Neuron (in vitro differentiated cells): Measurements from ENCODE around the gene LRRC55.
"Not testable (repeated sequence)": the region's sequence is repeated elsewhere in the genome, so short reads cannot be mapped to it uniquely, and the experiment has no call there.

ENCODE experiments used
- H2AFZ ChIP-seq: one replicate; pipeline ENCODE4 v1.6.1; 2013; ENCODE audit warnings: low read depth, mild to moderate bottlenecking, inconsistent platforms, low read length, moderate library complexity
- H3K27me3 ChIP-seq: one replicate; pipeline ENCODE4 v1.6.1; 2013; ENCODE audit warnings: low read length; ENCODE audit not compliant: insufficient read depth
- H3K36me3 ChIP-seq: one replicate; pipeline ENCODE4 v1.6.1; 2013; ENCODE audit warnings: low read length; ENCODE audit not compliant: insufficient read depth
- H3K4me1 ChIP-seq: one replicate; pipeline ENCODE4 v1.6.1; 2013; ENCODE audit warnings: low read length; ENCODE audit not compliant: insufficient read depth
- H3K4me3 ChIP-seq: 2 replicates; pipeline ENCODE4 v1.5.1; 2013; ENCODE audit warnings: mild to moderate bottlenecking, low read length, moderate library complexity
- H3K9me3 ChIP-seq: one replicate; pipeline ENCODE4 v1.6.1; 2013; ENCODE audit warnings: low read length

The LRRC55 gene

DNA sequence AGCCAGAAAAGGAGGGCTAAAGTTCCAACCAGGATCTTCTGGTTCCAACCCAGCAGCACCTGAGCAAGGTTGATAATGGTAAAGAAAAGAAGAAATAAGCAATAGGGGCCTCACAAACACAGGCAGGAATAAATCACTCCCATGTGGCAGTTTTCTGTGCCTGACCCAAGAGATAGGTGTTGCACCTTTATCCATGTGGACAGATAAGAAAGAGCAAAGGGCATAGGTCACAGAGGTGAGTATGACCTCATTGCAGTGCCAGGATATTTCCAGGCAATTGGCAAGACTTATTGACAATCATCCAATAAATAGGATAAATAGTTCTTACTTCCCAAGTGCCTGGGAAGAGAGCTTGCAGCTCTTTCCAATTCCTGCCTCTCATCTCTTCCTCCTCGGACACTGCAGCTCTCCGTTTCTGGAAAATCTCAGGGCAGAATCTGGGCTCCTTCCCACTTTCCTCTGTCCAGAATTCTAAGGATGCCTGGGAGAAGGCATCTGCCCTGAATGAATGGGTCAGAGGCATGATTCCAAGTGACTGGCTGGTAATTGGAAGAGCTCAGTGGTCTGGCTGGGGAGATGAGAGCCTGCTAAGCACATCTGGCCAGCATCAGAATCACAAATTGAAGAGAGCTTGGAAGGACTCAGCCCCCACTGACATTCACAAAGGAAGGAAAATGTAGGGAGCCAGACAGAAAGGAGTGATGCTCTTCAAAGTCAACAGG, 14.5 kb upstream of the LRRC55 start:
- Histone ChIP-seq H2AFZ (no peak overlapping the region), H3K4me3 (no peak overlapping the region), H3K9me3 (peaks cover 3% of the 10 kb centered on the region), H3K36me3 (no peaks in the 10 kb centered on the region), H3K4me1 (no peaks in the 10 kb centered on the region), H3K27me3 (no peaks in the 10 kb centered on the region)

DNA sequence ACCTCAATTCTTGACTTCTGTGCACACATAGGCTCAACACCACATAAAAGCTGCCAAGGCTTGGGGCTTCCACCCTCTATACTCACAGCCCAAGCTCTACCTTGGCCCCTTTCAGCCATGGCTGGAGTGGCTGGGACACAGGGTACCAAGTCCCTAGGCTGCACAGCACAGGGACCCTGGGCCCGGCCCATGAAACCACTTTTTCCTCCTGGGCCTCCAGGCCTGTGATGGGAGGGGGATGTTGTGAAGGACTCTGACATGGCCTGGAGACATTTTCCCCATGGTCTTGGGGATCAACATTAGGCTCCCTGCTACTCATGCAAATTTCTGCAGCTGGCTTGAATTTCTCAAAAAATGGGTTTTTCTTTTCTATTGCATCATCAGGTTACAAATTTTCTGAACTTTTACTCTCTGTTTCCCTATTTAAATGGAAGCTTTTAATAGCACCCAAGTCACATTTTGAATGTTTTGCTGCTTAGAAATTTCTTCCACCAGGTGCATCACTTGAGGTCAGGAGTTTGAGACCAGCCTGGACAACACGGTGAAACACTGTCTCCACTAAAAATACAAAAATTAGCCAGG, 11.9 kb upstream of the LRRC55 start:
- not testable (repeated sequence) for H2AFZ ChIP-seq, H3K27me3 ChIP-seq, H3K4me3 ChIP-seq, H3K4me1 ChIP-seq, H3K9me3 ChIP-seq, H3K36me3 ChIP-seq

DNA sequence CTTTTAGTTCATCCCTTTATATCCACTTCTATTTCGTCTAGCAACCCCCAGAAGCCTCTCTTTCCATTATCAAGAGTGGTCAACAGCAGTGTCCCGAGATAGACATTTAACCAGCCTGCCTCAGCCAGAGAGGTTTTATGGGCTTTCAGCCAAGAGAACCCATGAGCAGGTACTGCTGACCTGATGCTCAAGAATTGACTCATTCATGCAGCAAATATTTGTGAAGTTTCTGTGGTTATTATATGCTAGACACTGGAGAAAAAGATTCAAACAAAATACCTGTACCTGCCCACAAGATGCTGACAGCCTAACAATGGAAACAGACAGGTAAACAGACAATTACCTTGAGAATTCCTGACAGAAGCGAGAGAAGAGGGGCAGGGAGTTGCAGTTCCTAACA, 9.7 kb upstream of the LRRC55 start:
- Histone ChIP-seq H2AFZ (no peak overlapping the region), H3K4me3 (no peak overlapping the region), H3K9me3 (peaks cover 6% of the 10 kb centered on the region), H3K36me3 (no peaks in the 10 kb centered on the region), H3K4me1 (no peaks in the 10 kb centered on the region), H3K27me3 (no peaks in the 10 kb centered on the region)

DNA sequence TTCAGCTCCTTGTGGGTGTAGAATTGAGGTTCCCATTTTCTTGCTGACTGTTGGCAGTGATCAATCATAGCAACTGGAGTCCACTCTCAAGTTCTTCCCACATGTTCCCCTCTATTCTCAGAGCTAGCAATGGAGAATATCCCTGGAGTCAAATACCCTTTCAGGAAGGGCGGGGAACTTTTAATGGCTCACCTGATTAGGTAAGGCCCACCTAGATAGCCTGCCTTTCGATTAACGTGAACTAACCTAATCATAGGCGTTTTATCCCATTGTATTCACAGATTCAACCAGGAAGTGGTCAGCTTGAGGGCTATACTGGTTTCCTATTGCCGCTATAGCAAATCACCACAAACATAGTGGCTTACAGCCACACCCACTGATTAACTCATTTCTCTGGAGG, 7.1 kb upstream of the LRRC55 start:
- H3K36me3 ChIP-seq = no peaks in the 10 kb centered on the region
- peaks cover 8% of the 10 kb centered on the region for H3K4me1 ChIP-seq
- no peaks in the 10 kb centered on the region for H3K27me3 ChIP-seq
- no peak overlapping the region for H3K4me3 ChIP-seq
- H3K9me3 ChIP-seq = peaks cover 2% of the 10 kb centered on the region
- no peak overlapping the region for H2AFZ ChIP-seq

DNA sequence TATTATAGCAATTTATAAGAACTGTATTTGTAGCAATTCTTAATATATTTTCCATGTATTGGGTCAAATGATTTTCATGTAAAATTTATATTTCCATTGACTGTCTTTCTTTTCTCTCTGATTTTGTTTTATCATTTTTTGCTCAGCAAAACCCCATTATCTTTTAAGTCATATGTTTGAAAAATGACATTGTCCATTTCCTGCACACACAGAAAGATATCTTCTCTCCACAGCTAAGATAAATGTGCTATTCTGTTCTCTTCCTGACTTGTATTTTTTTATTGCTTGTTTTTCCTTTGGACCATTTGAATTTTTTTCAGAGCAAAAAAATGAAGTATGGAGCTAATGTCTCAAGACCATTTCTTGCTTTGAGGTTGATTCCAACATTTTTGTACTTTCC, 6.3 kb upstream of the LRRC55 start:
- peaks cover 16% of the 10 kb centered on the region for H3K4me1 ChIP-seq
- no peak overlapping the region for H3K4me3 ChIP-seq
- H2AFZ ChIP-seq = no peak overlapping the region
- H3K27me3 ChIP-seq = no peaks in the 10 kb centered on the region
- H3K36me3 ChIP-seq = no peaks in the 10 kb centered on the region
- peaks cover 2% of the 10 kb centered on the region for H3K9me3 ChIP-seq

DNA sequence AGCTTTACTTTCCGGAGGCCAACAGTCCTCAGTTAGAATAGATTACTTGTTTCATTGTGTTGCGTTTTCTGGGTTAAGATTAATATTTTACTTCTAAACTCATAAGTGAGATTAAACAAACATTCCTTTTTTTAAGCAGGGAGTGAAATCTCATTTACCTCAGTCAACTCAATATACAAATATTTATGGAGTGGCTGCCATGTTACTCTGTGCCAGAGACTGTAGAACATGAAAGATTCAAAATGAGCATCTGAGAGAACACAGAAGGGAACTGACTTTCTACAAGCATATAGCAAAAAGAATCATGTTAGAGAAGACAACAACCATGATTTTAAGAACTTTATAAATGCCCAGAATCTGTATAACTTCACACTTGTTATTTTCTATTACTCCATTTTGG, 3.4 kb upstream of the LRRC55 start:
- no peaks in the 10 kb centered on the region for H3K36me3 ChIP-seq
- peaks cover 23% of the 10 kb centered on the region for H3K4me1 ChIP-seq
- peaks cover 2% of the 10 kb centered on the region for H3K9me3 ChIP-seq
- no peaks in the 10 kb centered on the region for H3K27me3 ChIP-seq
- no peak overlapping the region for H3K4me3 ChIP-seq
- no peak overlapping the region for H2AFZ ChIP-seq

DNA sequence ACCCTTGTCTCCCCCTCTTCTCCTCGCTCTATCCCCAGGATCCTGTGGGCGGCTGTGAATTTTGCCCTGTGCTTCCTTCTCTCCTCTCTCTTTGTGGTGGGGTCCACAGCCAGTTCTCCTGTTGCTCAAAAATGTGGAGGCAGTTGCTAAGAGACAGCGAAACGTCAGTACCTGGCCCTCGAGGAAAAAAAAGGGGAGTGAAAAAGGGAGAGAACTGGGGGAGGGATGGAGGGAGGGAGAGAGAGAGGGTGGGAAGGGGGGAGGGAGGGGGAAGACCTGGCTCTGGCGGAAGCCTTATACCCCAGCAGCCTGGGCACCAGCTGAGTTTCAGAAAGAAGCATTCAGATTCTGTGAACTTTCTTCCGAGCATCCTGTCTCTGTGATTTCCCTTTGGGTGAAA, 2.1 kb upstream of the LRRC55 start:
- peaks cover 2% of the 10 kb centered on the region for H3K9me3 ChIP-seq
- H3K4me1 ChIP-seq = peaks cover 23% of the 10 kb centered on the region
- no peaks in the 10 kb centered on the region for H3K36me3 ChIP-seq
- H2AFZ ChIP-seq = peak overlapping the region; percentile 43
- H3K4me3 ChIP-seq = peak overlapping the region; percentile 38
- H3K27me3 ChIP-seq = no peaks in the 10 kb centered on the region

DNA sequence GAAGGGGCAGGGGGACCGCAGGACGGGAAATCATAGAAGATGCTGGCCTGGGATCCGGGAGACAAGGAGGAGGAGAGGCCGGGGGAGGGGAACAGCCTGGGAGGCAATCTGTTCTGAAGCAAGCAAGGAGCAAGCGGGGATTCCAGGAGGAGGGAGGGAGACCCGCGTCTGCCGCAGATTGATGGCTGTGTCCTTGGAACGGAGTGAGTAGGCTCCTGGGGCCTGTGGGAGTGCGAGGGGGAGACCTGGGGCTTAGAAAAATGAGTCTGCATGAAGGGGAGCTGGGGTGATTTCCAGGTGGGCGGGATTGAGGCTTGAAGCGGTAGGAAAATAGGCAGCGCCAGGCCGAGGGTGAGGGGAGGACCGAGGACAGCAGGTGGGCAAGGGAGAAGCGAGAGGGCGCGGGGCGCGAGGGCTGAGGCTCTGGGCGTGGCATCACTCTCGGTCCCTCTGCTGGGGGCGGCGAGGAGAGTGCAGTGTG, 1.6 kb upstream of the LRRC55 start:
- Histone ChIP-seq H2AFZ (peak overlapping the region; percentile 43), H3K4me1 (peaks cover 23% of the 10 kb centered on the region), H3K9me3 (no peaks in the 10 kb centered on the region), H3K4me3 (peak overlapping the region; percentile 38), H3K36me3 (no peaks in the 10 kb centered on the region), H3K27me3 (no peaks in the 10 kb centered on the region)

DNA sequence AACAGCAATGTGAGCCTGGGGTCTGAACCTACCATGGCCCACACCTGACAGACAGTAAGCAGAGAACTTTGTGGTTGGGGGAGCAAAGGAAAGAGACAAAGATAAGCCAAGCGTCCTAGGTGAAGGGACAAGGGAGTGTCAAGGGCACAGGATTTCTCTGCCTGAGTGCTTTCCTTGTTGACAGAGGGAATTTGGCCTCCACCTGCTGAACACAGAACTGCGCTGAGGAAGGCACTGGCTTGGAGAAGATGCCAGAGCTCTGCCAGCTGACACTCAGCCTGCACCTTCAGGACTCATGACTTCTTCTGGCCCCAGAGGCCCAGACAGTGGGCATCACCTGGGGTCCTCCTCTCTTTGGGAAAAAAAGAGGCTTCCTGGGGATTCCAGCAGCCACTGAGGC, 789 bp upstream of the LRRC55 start:
- peaks cover 23% of the 10 kb centered on the region for H3K4me1 ChIP-seq
- no peaks in the 10 kb centered on the region for H3K9me3 ChIP-seq
- no peaks in the 10 kb centered on the region for H3K36me3 ChIP-seq
- H2AFZ ChIP-seq = peak overlapping the region; percentile 43
- H3K27me3 ChIP-seq = no peaks in the 10 kb centered on the region
- peak overlapping the region; percentile 38 for H3K4me3 ChIP-seq

DNA sequence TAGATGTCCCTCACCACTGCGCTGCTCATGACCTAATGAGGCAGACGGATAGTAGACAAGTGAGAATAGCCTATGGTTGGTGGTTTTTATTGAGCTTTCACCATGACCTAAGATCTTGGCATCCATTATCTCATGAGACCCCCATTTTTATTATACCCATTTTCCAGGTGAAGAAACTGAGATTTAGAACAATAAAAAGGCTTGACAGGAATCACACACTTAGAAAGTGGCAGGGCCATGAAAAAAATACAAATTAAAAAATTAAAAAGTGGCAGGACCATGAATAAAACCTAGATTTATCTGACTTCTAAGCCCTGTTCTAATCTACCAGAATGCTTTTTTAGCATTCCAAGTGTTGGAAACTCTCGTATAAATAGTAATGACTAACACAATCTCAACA, 1.1 kb downstream of the LRRC55 start:
- Histone ChIP-seq H3K4me1 (peaks cover 23% of the 10 kb centered on the region), H3K36me3 (no peaks in the 10 kb centered on the region), H2AFZ (no peak overlapping the region), H3K27me3 (no peaks in the 10 kb centered on the region), H3K9me3 (no peaks in the 10 kb centered on the region), H3K4me3 (no peak overlapping the region)

DNA sequence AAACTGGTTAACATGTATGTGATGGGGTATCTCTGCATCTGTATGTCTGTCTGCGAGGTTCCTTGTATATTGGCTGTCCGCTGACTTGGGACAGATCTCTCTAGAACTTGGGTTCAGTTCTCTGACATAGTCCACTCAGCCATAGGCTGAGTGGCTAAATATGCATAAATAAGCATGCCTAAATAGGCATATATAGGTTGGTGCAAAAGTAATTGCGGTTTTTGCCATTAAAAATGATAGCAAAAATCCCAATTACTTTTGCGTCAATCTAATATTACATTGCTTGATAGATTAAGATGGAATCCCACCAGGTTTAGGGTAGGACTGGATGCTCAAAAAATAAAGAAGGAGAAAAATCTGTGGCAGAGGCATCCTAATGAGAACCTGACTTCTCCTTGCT, 8.8 kb downstream of the LRRC55 start:
- H3K27me3 ChIP-seq = no peaks in the 10 kb centered on the region
- H3K4me1 ChIP-seq = peaks cover 3% of the 10 kb centered on the region
- no peaks in the 10 kb centered on the region for H3K9me3 ChIP-seq
- no peak overlapping the region for H2AFZ ChIP-seq
- no peaks in the 10 kb centered on the region for H3K36me3 ChIP-seq
- no peak overlapping the region for H3K4me3 ChIP-seq

DNA sequence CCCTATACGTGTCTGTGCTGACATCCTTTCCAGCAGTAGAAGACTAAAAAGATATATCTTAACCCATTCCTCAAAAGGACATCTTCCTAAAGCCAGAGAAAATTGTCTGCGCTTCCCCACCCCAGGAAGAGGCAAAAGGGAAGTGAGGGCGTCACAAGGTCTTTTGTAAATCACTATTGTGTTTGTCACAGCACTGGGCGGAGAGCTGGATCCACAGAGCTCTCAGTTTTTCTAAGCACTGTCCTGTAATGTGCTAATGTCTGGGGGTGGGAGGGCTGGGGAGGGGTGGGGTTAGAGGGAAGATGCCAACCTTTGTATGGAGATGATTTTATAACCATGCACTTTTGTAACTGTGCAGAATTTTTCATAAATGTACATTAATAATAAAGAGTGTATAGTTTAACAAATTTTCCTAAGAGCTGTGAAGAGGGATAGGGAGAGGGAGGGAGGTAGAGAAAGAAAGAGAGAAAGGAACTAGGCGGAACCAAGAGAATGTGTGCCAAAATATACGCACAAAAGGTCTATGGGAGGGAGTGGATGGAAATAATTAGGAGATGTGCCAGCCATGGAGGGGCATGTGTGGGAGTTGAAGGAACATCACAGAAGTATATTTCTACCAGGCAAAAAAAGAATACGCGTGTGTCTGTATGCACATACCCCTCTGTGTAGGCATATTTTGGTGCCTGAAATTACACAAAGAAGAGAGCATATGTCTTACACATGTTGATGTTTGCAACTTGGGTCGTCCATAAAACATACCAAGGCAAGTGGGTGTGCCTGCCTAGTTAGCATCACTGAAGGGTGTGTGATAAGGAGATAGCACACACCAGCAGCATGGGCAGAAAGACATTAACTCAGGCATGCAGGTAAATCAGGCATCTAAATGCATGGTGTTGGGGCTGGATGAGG, 9.8 kb downstream of the LRRC55 start:
- Histone ChIP-seq H3K36me3 (no peaks in the 10 kb centered on the region), H2AFZ (no peak overlapping the region), H3K4me1 (peaks cover 3% of the 10 kb centered on the region), H3K27me3 (no peaks in the 10 kb centered on the region), H3K9me3 (no peaks in the 10 kb centered on the region), H3K4me3 (no peak overlapping the region)

DNA sequence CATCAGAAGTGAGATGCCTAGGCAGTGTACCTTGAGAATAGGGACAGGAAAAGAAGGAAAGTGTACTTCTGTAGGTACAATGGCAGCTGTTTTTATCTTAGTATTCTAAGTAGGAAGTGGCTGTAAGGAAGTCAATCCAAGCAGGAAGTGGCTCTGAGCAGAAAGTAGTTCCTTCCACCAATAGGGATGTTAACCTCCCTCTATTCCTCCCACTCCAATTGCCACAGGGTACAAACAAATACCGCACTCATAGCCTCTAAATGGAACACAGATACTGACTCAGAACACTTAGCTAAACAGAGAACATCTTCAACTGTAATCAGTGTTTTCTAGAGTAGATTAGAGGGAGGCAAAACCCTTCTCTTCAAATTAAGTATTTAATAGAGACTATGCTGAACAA, 10.6 kb downstream of the LRRC55 start:
- no peaks in the 10 kb centered on the region for H3K36me3 ChIP-seq
- H2AFZ ChIP-seq = no peak overlapping the region
- H3K9me3 ChIP-seq = no peaks in the 10 kb centered on the region
- H3K27me3 ChIP-seq = no peaks in the 10 kb centered on the region
- H3K4me3 ChIP-seq = no peak overlapping the region
- peaks cover 3% of the 10 kb centered on the region for H3K4me1 ChIP-seq
